HG02973 (cell line): ENCODE data around the gene ZNF205.
"Not testable (repeated sequence)": the region's sequence is repeated elsewhere in the genome, so short reads cannot be mapped to it uniquely, and the experiment has no call there.

Experiments used
- ATAC-seq: cut with Tn5 transposase; IDR thresholded peaks from one replicate; pipeline ENCODE4 v1.9.1; 2021; ENCODE audit warnings: moderate library complexity; ENCODE audit not compliant: unreplicated experiment

The ZNF205 gene

GRCh38 chr16:3129137-3130131 lies 17.0 kb downstream of the ZNF205 start:
- no peak for ATAC-seq

GRCh38 chr16:3131755-3132377 lies 19.5 kb downstream of the ZNF205 start:
- no peak for ATAC-seq

- ATAC-seq = no peak
Measured at GRCh38 chr16:3133844-3134243, 21.5 kb downstream of the ZNF205 start.

GRCh38 chr16:3134338-3135125 lies 22.1 kb downstream of the ZNF205 start, which contains the start of gene ZNF213:
Gene ZNF213, plus strand, starts transcription at chr16:3135029. Its CDS starts 2,252 bp downstream, at chr16:3137281.
- ATAC-seq = peak; percentile 85

GRCh38 chr16:3135126-3135715 lies 22.8 kb downstream of the ZNF205 start:
- no peak for ATAC-seq

GRCh38 chr16:3137267-3137666 lies 24.9 kb downstream of the ZNF205 start:
- no peak for ATAC-seq

- ATAC-seq = no peak
Measured at GRCh38 chr16:3138342-3138741, 26.0 kb downstream of the ZNF205 start.

- ATAC-seq = no peak
Measured at GRCh38 chr16:3138823-3139426, 26.5 kb downstream of the ZNF205 start.

GRCh38 chr16:3139561-3139960 lies 27.2 kb downstream of the ZNF205 start:
- ATAC-seq = not testable (repeated sequence)

GRCh38 chr16:3140603-3141427 lies 28.4 kb downstream of the ZNF205 start:
- ATAC-seq = no peak

GRCh38 chr16:3141781-3142311 lies 29.5 kb downstream of the ZNF205 start:
- no peak for ATAC-seq

GRCh38 chr16:3142327-3142726 lies 29.9 kb downstream of the ZNF205 start:
- no peak for ATAC-seq

GRCh38 chr16:3142770-3143169 lies 30.4 kb downstream of the ZNF205 start:
- ATAC-seq = no peak

- no peak for ATAC-seq
Measured at GRCh38 chr16:3143189-3143588, 30.8 kb downstream of the ZNF205 start.

GRCh38 chr16:3143598-3144320 lies 31.4 kb downstream of the ZNF205 start:
- ATAC-seq = no peak

GRCh38 chr16:3144321-3144983 lies 32.1 kb downstream of the ZNF205 start:
- ATAC-seq = no peak

GRCh38 chr16:3145151-3145550 lies 32.8 kb downstream of the ZNF205 start:
- ATAC-seq = no peak

GRCh38 chr16:3145660-3146059 lies 33.3 kb downstream of the ZNF205 start:
- no peak for ATAC-seq
